Endometrium (tissue), 2 donors: ENCODE results near the gene PPP1R2C.

Experiments used
- FAIRE-seq: peaks from 2 replicates; lab custom pipeline; 2012; peaks lifted over from hg19 to GRCh38; lab: Jason Lieb, UNC
- donor health status: control.
- donor health status: control.

The PPP1R2C gene

DNA sequence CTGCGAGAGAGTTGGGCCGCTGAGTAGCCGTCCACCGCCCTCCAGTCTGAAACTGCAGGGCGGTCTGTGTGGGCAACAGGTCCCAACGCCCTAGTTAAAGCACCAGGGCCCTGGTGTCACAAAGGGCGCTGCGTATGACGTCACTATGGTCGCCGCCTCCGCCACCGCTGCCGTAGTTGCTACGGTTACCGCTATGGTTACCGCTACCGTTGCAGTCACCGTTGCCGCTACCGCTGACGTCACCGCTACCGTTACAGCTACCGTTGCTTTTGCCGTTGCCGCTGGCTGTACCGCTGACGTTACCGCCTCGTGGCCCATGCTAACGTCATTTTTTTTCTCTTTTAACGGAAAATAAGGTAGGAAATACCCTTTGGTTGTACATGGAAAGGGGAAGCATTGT lies at the start of gene PPP1R2C:
PPP1R2C (minus strand) TSS at position 68 of the 400 bp plus-strand sequence. CDS start 84 bp downstream, outside the sequence.
- no peak for FAIRE-seq

DNA sequence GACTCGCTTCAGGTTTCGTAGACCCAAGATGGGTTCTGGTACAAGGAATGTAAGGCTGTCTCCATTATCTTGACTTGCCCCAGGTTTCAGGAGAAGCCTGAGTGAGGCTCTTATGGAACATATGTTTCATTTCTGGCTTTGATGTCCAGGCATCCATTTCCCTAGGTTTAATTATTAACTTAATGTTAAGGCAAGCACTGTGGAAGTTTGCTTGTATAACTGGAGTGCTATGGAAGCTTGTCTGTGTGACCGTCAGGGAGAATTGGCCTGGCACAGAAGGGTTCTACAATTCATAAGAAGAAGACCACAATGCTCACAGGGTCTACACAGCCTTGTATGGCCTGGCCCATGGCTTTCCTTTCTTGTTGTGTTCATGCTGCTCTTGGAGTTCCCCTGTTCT lies 47.2 kb upstream of the PPP1R2C start:
- FAIRE-seq = no peak

DNA sequence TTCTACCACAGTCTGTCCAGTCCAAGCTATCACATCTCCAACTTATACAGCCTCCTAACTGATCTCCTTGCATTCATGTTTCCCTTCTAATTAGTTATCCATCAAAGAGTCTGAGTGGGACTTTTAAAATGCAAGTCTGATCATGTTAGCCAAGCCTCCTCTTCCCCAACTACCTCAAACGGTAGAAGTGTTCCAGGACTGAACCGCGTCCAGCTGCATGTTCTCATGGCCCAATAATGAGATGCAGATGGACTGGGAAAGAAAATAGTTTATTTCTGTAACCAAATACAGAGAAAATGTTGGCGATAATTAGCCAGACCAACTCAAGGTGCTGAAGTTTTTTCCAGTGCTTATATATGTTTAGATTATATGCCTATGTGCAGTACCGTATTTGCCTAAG lies 46.6 kb upstream of the PPP1R2C start:
- no peak for FAIRE-seq

DNA sequence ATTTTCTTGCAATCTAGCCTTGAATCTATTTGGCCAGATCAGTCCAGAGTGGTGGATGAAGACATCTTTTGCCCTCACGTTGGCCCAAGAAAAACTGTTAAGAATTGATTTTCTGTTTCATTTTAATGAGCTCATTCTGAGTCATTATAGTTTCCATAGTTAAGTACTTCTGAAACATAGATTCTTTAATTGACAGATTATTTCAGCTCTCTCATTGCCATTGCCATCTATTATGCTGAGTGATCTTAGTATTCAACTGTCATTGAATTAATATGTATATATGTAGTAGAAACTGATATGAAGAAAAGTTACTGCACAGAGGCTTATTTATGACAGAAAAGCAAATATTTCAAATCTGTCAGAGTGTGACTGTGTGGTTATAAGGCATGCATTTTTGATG lies 45.5 kb upstream of the PPP1R2C start:
- FAIRE-seq = no peak

DNA sequence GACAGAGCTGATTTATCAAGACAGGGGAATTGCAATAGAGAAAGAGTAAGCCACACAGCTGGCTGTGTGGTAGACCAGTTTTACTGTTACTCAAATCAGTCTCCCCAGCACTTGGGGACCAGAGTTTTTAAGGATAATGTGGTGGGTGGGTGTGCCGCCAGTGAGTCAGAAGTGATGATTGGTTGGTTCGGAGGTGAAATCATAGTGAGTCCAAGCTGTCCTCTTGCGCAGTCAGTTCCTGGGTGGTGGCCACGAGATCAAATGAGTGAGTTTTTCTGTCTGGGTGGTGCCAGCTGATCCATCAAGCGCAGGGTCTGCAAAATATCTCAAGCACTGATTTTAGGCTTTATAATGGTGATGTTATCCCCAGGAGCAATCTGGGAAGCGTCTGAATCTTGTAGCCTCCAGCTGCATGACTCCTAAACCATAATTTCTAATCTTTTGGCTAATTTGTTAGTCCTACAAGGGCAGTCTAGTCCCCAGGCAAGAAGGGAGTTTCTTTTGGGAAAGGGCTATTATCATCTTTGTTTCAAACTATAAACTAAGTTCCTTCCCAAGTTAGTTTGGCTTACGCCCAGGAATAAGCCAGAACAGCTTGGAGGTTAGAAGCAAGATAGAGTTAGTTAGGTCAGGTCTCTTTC lies 44.0 kb upstream of the PPP1R2C start:
- FAIRE-seq = peak; percentile 43

DNA sequence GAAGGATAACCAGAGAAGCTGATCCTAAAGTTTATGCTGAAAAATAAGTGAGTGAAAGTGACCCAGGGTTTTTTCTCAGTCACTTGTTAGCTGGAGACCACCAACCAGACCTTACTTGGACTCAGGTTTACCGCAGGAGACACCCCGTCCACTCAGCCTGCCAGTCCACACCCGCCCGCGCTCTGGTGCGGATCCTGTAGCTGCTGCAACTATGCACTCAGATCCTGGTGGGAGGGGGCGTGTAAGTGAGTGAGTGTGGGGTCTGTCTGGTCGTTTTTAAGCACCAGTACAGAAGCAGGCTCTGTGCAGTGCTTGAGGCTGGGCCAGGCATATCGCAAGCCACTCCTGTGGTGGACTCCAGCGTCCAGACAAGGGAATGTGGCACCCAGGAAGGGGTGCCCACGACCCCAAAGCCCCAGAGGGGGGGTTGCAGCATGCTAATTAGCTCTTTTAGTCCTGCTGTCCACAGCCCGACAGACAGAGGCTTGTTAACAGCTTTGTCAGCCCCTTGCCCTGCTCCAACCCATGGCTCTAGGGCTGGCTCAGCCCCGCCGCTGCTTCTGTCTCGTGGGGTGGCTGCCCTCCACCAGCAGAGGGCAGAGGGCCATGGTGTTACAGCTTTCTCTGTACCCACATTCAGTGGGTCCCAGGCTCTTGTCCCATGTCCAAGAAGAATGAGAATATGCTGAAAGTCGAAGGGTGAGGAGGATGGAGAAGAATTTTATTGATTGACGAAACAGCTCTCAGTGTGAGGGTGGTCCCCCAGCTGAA lies 40.4 kb upstream of the PPP1R2C start:
- FAIRE-seq = no peak

DNA sequence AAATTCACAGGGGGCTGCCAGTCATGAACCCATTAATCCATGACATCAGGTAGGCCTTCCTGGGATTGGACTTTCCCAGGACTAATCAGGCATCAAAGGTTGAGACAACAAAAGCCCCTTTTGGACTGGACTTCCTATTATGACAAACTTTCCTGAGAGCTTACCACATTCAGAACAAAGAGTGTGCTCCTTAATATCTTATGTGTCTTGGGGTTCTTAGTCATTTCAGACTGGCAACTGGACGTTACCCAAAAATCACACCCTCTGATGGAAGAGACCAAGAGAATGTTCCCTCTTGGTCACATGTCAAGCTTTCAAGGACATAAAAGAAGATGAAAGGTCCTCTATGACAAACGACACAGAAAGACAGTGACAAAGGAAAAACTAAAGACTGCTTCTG lies 31.6 kb upstream of the PPP1R2C start:
- no peak for FAIRE-seq

DNA sequence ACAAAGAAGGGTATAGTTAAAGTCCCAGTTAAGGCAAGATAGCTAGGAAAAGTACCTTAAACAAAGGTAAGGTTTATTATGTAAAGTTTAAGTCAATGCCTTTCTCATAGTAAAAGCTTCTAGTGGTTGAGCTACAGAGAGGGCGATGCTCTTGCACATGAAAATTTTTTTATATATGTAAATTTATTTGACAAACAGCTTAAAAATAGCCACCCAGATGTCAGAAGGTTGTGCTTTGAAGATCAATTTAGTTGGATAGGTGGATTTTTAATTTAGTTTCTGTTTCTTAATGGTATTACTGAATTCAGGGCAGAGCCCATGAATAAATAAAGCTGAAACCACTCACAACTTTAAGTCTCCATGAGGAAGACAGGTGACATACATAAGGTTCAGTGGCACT lies 29.4 kb upstream of the PPP1R2C start:
- FAIRE-seq = no peak

DNA sequence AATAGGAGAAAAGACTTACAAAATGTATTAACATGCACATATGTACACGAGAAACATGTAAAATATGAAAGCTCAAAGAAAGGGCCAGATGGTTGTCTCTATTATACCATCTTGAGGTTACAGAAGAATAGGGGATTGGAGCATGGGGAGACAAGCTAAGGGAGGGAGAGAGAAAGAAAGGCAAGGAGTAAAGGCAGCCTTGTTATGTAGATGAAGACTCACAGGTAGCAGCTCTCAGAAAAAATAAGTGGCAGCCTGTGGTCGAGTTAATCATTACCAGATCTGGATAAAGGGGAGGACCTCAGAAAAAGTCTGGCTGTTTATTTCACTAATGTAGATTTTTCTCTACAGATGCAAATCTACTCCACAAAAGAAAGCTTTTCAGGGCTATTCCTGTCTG lies 26.6 kb upstream of the PPP1R2C start:
- no peak for FAIRE-seq

DNA sequence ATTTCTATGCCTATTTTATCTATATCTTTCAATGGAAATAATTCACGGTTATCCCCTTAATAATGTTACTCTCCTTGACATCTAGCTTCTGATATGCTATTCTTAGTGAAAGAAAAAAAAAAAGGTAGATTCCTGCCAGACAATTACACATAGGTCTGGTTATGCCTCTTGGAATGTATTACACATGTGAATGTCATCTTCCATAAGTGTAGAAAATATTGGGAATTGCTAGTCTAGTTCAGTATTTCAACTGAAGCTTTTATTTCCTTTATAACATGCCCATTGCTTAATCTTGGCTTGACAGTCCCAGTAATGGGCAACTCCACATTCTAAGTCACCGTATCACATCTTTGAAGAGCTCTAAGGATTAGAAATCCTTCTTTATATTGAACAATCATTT lies 25.4 kb upstream of the PPP1R2C start:
- FAIRE-seq = no peak

DNA sequence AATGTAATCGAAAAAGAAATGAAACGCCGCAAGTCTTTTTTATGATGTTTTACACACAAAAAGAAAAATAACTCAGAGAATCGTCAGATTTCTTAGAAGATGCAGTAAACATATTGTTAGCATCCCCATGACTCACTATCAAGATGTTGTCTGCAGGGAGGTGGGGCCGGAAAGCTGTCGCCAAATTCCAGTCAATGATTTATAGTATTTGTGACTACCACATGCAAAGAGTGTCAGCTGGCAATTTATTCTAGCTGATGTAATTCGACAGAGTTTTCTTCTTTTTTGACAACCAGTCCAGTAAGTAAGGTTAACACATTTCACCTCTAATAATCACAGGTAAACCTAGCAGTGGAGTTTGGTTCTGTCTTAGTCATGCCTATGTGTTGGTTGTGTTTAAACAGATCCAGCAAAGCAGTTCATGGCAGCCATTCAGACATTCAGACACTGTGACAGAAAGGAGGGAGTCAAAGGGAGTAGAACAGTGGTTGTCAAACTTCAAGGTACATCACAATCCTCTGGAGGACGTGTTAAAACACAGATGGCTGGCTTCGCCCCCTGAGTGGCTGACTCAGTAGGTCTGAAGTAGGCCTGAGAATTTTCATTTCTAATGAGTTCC lies 19.8 kb upstream of the PPP1R2C start:
- no peak for FAIRE-seq

DNA sequence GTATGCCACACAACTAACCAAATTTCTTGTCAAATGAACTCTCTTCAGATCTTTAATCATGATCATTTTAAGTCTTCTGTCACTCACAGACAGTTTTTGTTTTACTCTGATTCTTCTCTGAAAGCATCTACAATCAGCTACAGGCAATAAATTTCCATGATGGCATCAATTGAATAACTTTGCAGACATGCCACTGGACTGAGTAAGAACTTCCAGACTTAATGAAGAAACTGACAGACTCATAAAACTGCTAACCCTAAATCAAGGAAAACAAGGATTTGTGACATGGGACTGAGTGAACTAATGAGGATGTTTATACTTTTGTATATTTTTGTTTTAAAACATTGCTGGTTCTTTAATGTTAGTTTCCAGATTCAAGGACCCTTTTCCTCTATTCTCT lies 5.5 kb upstream of the PPP1R2C start:
- no peak for FAIRE-seq

DNA sequence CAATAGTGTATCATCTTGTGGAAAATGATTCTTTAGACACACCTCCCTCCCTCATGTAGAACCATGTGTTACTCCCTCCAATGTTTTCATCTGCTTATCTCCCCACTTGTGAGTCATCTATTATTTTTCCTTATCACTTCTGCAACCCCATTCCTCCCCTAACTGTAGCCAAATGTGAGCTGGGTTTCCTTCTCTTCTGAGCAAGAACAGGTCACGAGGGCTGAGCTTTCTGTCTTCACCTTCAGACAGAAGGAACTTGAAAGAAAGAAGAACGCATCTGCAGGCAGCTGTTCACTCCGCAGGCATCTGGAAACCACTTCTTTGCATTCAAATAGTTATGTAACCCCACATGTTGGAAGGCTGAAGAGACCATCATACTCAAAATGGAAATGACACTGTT lies 1.8 kb downstream of the PPP1R2C start:
- FAIRE-seq = no peak

DNA sequence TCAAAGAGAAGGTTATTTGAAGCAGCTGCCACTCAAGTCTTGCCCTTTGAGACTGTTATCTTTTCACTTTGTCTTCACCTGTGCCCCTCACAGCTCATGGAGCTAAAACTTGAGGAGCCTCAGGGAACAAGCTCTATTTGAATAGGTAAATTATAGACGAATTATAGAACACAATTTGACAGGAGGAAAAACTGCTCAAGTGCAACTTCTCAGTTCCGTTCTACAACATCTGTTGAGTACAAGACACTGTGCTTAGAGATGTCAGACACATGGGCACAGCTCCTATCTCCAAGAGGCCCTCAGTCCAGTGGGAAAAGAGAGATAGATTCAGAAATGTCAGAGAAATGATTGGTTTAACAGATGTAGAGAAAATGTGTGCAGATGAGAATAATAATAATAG lies 5.1 kb downstream of the PPP1R2C start:
- no peak for FAIRE-seq

DNA sequence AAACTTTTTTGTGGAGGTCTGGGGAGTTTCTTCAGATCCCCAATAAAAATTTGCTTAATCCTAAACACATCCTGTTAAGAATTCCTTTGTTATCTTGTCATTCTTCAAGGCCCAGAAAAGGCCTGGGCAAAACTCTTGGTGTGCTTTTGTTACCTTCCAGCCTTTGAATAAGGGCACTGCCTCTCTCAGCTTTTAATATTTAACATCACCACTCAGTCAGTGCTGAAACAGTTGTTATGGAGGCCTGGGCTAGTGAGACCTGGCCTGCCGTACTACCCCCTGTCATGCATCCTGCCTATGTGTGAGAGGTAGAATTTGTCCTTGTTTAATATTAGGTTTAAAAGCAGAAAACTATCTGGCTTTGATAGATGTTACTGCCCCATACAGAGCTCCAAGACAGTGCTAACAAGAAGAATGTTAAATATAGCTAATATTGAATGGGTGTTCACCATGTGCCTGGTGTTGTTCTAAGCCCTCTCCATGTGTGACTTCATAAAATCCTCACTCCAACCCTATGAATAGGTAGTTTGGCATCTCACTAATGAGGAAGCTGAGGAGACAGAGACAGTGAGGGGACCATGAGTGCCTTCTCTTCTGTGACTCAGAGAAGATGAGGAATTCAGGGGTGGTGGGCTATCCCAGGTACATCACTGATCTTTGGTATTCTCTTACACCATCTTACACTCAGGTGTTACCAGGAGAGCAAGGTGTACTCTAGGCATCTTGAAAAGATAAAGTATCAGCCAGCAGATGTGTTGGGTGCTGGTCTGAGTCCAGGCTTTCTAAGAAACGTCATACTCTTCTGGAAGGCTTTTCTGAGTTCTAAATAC lies 6.2 kb downstream of the PPP1R2C start:
- FAIRE-seq = no peak

DNA sequence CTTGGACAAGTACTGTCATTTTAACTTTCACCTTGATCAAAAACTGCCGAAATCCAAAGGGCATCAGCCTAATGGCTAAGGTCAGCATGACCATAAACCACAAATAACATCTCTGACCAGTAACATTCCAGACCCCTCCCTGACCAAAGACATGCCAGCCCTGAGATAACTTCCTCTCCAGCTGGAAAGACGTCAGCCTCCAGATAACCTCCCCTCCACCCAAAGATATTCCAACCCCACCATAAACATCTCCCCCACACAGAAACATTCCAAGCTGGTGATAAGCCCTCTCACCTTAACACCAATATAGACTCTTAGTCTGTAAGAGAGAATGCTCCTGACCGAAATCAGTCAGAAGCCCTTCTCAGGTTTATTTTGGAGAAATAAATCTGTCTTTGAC lies 7.4 kb downstream of the PPP1R2C start:
- no peak for FAIRE-seq

DNA sequence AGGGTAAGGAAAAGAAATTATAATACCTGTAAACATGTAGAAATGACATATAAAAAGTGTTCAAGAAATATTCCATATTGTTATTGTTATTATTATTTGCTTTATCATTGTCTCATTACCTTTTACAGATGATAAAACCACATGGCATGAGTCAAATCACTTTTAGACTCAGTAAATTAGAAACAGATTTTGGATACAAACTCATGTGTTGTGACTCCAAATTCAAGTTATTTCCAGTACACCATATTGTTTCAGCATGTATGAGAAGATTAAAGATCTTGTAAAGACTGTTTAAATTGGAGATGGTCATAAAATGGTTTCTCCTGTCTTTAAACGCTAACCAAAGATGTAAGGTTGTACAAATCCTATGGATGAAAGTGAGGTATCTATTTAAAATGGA lies 18.1 kb downstream of the PPP1R2C start:
- FAIRE-seq = no peak

DNA sequence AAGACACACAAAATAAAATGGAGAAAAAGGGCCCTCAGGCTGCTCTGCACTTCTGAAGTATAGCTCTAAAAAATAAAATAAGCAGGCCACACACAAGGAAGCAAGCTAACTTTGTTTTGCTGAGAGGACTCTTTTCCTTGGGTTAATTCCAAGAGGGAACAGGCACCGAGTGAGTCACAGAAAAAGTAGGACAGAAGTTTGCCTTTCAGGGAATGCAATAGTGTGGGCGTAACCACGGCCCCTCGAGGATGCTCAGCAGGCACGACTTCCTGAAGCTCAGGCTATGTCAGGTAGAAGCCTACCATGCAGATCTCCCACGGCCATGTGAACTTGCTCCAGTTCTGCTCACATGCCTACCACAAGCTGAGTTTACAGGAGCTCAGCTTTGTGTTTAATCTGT lies 22.1 kb downstream of the PPP1R2C start:
- FAIRE-seq = no peak

DNA sequence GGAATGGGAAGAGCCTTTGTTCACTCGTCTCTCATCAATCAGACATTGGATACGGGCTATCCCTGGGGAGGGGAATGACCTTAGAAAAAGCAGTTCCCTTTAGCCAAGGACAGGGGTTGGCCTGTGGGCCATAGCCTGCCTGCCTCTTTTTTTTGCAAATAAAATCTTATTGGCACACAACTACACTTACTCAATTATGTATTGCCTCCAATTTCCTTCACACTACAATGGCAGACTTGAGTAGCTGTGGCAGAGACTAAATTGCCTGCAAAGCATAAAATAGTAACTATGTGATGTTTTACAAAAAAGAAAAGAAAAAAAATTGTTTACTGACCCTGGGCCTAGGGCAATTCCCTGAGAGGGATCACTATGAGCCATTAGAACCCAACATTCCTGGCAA lies 23.4 kb downstream of the PPP1R2C start:
- no peak for FAIRE-seq

DNA sequence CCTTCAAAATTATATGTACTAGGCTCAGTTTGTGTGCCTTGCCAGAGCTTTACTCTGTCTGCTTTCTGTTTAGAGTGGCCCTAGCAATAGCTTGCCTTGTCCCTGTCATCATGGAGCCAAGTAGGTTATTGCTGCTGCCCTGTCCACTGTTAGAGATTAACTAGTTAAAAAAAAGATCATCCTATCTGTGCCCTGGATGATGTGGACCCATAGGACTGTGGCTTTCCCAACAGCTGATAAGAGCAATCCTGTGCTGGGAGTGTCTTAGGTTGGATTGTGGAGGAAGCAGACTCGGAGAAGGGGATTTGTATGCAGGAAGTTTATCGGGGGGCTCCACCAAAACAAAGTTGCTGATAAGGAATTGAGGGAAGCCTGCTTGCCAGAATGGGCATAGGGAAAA lies 23.8 kb downstream of the PPP1R2C start:
- FAIRE-seq = no peak

DNA sequence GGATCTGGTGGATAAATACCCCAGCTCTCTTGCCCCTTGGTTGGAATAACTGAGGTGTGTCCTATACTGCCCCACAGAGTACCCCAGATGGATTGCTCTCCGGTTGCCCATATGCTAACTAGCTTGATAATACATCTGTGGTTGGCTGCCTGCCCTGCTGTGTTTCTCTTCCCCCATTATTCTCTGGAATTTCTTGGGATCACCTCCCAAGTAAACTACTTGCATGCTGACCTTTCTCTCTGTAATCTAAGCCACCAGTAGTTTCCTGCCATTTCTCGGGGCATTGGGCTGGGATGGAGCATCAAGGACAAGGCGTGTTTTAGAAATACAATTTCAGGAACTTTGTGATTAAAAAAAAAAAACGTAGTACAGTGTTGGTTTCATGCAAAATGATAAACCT lies 25.2 kb downstream of the PPP1R2C start:
- FAIRE-seq = no peak

DNA sequence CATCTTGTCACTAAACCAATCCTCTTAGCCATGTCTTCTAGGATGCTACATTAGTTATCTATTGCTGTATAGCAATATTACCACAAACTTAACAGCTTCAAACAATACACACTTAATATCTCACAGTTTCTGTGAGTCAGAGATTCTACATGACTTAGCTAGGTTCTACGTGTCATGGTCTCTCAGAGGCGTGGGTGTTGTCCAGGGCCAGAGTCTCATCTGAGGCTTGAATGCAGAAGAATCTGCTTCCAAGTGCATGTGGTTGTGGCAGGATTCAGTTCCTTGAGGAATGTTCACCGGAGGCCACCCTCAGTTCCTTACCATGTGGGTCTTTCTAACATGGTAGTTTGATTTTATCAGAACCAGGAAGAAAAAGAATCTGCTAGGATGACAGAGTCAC lies 26.4 kb downstream of the PPP1R2C start:
- FAIRE-seq = no peak
